Measurements from ENCODE around the gene TMEM125.

The TMEM125 gene

DNA sequence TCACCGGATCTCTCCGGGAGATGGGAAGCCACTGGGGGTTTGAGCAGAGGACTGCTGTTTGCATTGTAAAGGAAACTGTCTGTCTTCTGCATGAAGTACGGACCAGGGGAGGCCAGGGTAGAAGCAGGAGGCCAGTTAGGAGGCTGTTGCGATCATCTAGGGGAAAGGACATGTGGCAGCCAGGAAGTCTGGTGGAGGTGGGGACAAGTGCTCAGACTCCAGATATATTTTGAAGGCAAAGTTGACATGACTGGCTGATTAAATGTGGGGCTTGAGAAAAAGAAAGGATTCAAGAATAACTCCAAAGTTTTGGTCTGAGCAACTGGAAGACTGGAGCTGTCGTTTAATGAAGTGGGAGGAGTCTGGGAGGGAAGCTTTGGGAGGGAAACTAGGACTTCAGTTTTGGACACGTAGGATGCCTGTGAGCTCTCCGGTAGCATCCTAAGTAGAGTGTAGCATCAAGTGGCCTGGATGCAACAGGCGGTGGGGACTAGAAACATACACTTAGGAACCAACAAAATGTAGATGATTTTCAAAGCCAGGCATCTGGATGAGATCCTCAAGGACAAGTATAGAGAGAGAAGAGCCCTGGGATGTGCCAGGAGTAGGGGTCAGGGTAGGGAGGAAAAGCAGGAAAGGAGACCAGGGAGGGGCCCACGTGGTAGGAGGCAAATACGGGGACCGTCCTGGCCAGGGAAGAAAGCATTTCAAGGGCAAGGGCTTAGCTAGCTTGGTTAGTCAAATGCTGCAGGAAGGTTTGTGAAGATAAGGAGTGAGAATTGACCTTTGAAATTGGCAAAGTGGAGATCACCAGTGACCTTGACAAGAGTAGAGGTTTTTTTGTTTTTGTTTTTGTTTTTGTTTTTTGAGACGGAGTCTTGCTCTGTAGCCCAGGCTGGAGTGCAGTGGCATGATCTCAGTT is 19.3 kb downstream of the TMEM125 start:
- DNase-seq: no peak

DNA sequence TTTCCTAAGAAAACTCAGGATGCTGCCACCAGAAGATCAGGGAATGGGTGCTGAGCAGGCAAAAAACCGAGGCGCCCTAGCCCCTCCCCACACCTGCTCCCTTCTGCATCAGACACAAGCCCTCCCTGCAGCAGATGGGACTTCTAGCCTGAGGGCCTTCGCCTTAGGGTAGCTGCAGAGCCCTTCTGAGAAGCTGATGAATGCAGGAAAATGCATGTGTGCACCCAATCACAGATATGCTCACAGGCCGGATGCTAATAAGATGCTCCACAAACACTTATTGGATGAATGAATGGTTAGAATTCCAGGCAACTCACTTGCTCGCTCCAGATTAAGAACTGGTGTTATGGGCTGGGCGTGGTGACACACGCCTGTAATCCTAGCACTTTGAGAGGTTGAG is 22.4 kb downstream of the TMEM125 start:
- no peak for DNase-seq

DNA sequence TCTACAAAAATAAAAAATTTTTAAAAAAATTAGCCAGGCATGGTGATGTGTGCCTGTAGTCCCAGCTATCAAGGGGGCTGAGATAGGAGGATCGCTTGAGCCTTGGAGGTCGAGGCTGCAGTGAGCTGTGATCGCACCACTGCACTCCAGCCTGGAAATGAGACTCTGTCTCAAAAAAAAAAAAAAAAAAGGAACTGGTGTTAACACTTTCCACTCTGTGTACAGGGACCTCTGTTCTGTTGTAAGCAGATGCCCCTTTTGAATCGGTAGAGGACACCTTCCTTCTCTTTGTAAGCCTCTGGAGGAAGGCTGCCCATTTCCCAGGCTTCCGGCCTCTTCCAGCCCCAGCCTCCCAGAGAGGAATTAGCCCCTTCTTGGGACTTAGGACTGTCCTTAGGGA is 22.9 kb downstream of the TMEM125 start:
- no peak for DNase-seq

DNA sequence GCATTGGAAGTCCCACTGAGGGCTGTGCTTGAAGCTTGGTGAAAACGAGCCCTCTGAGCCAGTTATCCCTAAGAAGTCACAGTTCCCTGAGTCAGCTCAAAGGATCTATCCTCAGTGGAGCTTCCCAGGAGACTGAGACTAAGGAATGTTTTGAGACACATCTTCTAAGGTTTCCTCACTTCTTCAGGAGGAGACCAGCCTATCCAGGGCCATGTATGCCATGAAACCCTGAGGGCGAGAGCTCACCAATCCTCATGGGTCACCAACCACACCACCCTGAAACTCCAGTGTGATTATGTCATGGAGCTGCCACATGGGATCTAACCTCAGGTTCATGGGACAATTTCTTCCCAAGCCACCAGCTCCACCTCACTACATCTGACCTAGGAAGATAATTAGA is 23.4 kb downstream of the TMEM125 start:
- DNase-seq: no peak

DNA sequence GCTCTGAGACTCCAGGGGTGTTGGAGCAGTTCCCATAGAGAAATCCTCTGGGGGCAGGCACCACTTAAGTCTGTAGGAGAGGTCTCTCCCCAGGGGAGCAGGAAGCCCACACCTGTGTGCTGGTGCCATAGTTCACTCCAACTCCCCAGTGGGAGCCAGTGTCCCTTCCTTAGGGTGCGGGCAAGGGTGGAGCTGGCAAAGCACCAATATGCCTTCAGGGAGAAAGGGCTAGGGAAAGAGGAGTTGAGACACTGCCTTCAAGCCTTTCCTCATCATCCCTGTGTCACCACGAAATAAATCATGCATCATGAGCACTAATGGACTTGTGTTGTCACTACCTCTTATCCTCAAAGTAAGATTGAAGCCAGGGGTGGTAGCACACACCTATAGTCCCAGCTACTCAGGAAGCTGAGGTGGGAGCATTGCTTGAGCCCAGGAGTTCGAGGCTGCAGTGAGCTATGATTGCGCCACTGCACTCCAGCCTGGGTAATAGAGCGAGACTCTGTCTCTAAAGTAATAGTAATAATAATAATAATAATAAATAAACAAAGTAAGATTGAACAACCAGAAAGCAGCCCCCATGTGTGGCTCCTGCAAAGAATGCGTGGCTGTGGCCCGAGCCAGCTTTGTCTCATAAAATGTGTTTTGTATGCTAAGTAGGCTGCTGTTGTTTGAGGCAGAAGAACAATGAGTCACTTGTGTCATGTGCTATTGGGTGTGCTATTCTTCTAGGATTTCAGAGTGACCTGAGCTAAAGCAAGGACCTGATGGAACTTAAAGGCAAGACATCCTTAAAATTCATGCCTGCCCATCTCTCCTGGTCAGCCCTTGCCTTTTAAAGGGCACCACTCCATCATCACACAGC is 24.3 kb downstream of the TMEM125 start:
- peak in 49 of 56 donors; percentile 8 to 85 (median 54) for DNase-seq

DNA sequence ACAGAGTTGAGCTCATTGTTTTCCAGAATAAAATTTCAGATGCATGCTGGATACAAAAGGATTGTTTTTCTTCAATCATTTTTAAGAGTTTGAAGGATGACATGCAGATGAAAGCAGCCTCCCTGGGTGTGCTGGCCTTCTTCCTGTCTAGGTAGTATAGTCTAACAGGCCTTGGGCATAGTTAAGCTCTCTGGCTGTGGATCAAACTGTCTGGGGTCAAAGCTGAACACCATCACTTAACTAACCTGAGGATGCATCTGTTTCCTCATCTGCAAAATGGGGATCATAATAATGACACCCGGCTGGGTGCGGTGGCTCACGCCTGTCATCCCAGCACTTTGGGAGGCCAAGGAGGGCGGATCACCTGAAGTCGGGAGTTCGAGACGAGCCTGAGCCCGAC is 25.0 kb downstream of the TMEM125 start:
- DNase-seq: peak in 3 of 56 donors; percentile 53 to 54 (median 53)

DNA sequence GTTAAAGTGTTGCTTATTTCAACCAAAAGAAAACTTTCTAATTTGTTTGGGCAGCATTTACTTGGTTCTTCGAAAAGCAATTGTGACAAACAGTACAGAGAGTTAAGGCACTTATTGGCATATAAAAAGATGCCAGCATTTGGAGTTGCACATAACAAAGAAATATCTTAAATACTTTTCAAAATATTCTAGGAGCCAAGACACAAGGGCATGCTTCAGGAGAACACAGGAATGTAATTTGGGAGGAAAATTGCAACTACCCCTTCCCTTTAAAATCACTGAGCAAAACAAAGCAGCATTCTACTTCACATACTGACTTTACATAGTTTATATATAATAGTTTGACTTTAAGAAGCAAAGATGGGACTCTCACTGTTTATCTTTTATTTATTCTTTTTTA is 26.4 kb downstream of the TMEM125 start:
- no peak for DNase-seq

DNA sequence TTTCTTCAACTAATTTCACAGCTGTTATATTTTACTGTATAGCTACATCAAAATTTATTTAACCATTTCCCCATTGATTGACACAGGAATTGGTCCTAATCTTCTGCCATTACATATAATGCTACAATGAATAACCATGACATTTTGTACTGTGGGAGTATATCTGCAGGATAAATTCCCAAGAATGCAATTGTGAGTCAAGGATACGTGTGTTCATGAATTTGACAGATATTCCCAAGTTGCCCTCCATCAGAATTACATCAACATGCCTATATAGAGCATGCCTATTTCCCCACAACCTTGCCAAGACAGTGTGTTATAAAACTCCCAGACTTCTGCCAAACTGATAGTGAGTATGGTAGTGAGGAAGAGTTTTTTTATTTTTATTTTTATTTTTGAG is 28.3 kb downstream of the TMEM125 start:
- no peak for DNase-seq

DNA sequence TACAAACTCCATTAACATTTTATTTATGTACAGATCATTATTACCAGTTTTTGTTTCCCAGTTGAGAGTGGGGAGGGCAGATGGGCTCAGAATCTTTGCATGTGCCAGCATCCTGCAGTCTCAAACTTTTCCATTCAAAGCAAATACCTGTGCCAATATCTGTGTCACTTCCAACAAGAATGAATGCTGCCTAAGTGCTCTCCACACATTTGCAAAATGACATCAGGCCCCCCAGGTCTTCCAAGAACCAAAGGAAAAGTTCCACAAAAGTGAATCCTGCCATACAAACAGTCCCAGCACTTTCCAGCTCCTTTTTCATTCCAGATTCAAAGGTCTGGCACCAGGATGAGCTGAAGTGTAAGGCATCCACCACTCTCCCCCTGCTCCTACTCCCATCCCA is 29.3 kb downstream of the TMEM125 start:
- no peak for DNase-seq

DNA sequence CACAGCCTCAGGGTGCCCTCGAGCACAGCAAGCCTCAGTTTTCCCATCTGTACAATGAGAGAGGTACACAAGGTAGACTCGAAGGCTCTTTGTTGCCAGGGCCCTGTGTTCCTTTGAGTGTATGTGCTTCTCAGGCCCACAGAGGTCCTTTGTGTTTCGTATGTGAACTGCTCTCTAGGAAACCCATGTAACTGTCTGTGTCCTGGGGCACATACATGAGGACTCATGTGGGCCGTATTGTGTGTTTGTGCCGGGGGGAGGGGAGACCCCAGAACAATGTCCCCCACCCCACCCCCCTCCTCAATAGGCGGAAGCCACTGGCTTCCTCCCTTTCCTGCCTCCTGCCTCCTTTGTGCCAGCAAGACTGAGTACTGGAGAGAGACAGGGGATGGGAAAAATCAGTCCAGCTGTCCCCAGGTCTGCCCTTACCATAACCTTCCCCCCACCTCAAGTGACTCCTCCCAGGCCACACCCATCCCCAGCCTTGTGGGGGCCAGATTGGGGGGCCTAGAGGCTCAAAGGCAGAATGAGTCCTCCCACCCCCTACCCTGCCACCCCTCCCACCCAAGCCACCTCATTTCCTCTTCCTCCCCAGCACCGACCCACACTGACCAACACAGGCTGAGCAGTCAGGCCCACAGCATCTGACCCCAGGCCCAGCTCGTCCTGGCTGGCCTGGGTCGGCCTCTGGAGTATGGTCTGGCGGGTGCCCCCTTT is 30.8 kb downstream of the TMEM125 start, which contains the start of gene TIE1:
TIE1 (plus strand) TSS at position 605 of the 717 bp plus-strand sequence; CDS start at position 695, 90 bp downstream.
- DNase-seq: no peak

DNA sequence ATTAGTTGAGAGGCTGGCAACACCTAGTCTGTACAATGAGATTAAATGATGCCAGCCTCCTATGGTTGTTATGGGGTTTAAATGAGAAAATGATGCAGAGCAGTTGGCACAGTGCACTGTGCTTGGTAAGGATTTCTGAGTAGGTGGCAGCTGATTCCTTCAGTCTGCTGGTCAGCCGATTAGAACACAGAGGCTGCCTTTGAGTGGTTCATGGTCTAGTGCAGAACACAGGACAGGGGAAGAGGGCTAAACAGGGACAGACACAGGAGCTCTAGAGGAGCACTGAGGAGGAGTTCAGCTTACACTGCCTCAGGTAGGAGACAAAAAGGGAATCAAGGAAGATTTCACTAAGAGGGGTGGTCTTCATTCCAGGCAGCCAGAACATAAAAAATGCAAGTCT is 32.4 kb downstream of the TMEM125 start:
- peak in 1 of 56 donors; percentile 24 for DNase-seq

DNA sequence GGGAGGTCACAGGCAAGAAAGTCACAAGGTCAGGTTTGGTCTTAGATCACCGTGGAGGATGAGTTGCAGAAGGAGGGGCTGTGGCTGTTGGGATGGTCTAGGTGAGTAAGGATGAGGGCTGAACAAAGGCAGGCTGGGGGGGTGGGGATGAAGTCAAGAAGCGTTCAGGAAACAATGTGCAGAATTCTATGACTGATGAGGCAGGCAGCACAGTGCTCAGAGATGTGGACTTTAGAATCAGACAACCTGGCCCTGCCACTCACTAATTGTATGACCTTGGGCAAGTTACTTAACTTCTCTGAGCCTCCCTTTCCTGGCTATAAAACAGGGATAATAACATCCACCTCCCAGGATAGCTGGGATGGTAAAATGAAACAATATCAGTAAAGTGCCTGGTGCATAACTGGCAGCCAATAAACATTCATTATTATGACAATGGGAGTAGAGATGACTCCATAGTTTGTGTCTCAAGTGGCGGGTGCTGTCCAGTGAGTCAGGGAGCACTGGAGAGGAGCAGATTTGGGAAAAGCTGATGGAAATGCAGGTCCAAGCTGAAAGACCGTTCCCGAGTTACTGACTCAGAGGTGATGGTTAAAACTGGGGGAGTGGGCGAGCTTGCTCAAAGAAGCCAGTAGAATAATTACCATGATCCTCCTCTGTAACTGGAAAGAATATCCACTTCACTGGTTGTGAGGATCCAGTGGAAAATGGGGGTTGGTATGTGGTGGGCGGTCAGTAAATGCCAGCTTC is 33.1 kb downstream of the TMEM125 start:
- DNase-seq: no peak

DNA sequence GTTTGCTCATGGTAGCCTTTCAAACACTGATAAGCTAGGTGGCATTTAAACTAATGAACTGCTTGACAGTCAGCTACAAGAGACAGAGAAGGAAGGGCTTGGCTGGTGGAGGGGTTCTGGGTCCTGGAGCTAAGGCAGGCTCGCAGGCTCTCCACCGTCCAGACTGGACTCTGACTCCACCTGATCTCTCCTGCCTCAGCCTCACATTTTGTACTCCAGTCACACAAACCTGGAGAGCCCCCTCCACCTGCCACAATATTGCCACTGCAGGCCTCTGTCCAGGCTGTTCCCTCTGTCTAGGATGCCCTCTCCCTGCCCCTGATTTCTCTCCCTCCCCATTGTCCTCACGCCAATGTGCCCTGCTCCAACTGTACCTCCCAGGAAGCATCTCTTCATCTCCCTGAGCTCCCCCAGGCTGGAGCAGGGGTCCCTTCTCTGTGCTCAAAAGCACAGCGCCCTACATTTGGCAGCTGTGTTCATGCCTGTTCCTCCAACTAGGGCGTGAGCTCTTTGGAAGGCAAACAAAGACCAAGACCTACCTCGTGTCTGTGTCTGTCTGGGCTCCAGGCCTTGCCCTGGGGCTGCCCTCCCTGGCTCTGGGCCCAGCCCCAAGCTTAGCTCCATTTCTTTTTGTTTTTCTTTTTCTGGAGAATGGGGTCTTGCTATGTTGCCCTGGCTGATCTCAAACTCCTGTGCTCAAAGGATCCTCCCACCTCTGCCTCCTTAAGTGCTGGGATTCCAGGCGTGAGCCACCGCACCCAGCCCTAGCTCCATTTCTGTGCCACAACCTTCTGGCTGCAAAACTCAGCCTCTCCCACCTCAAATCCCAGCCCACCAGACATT is 33.9 kb downstream of the TMEM125 start:
- peak in 1 of 56 donors; percentile 18 for DNase-seq

DNA sequence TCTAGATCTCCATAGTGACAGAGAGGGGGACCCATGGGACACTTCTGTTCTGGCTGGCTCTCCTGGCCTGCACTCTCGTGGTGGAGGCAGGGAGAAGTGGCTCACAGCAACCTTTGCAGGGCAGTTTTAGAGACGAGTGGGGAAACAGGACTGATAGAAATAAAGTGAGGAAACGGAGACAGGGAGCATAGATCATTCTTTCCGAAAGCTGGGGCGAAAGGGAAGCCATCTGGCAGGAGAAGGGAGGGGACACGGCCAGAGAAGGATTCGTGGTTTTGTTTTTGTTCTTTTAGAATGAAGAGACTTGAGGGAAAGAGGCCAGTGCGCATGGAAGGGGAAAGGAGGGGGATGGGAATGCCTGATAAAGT is 34.5 kb downstream of the TMEM125 start:
- no peak for DNase-seq

DNA sequence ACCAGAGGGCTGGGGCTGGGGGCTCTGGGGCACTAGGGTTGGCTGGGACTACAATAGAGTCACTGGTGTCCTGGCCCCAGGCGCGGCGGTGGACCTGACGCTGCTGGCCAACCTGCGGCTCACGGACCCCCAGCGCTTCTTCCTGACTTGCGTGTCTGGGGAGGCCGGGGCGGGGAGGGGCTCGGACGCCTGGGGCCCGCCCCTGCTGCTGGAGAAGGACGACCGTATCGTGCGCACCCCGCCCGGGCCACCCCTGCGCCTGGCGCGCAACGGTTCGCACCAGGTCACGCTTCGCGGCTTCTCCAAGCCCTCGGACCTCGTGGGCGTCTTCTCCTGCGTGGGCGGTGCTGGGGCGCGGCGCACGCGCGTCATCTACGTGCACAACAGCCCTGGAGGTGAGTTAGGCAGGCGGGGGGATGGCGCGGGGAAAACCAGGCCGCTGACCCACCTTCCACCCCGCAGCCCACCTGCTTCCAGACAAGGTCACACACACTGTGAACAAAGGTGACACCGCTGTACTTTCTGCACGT is 35.1 kb downstream of the TMEM125 start:
- DNase-seq: no peak

DNA sequence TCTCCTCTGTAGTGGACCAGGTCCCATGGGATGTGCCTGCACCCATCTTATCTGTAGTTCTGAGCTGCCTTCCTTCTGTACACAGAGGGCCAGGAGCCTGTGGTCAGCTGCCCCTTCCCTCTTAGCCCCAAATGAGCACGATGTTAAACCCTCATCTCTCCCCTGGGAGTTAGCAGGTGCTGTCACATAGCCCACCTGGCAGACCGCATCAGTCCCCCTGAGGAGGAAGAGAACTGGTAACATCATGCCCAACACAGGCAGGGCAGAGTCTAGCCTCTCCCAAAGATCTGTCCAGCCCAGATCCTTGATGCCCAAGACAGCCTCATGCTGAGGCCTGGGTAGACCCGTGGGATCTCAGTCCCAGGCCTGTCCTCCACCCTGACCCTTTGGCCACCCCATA is 35.7 kb downstream of the TMEM125 start:
- no peak for DNase-seq

DNA sequence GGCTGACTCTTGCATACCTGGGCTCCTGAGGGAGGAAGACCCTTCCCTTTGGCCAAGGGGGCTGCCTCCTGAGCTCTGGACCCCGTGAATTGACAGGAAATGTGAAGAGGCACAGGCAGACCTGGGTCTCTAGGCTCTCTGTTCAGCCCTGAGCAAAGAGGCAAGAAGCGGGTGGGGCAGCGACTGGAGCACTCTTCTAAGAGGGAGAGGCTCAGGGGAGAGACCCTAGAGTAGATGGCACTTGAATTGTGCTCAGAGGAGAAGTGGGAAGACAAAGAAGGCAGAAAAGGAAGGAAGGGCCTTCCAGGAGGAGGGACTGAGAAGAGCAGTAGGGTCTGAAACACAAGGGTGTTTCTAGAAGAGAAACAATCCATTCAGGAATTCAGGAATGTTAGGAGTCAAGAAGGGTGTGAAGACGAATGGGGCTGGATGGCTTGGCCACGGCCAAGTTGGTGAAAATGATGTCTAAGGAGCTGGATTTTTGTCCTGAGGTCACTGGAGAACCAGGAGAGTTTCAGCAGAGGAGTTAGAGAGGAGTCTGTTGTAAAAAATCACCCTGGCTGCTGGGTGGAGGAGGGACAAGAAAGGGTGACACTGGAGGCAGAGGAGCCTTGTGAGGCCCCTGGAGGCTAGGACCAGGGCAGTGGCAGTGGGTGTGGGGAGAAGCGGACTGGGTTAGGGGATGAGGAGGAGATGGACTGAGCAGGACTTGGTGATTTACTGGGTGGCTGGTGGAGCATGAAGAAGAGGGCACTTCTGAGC is 36.3 kb downstream of the TMEM125 start:
- no peak for DNase-seq

DNA sequence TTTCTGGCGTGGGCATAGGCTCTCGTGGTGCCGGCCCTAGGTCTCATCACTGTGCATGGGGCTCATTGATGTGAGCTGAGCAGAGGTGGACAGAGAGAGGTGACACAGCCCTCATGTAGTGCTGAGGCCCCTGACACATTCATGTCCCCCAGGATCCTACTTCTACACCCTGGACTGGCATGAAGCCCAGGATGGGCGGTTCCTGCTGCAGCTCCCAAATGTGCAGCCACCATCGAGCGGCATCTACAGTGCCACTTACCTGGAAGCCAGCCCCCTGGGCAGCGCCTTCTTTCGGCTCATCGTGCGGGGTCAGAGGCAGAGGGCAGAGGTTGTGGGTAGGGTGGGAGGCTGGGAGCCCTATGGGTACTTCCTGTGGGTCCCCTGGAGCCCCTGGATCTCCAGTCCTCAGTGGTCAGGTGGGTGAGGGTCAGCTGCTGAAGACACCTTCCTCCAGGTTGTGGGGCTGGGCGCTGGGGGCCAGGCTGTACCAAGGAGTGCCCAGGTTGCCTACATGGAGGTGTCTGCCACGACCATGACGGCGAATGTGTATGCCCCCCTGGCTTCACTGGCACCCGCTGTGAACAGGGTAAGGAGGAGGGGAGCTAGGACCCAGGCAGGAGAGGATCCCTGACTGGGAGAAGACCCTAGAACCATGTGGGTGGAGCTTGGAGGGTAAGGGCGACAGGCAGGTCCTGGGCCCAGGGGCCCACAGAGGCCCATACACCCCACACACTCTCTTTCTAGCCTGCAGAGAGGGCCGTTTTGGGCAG is 37.1 kb downstream of the TMEM125 start:
- DNase-seq: no peak
